HG03354 (cell line): ENCODE data around the gene WRAP73.

Source experiments
- ATAC-seq: cut with Tn5 transposase; IDR thresholded peaks from one replicate; pipeline ENCODE4 v1.9.1; 2021; ENCODE audit warnings: mild to moderate bottlenecking; ENCODE audit not compliant: unreplicated experiment, poor library complexity, severe bottlenecking

The WRAP73 gene

GRCh38 chr1:3683197-3683596 lies 33.3 kb upstream of the WRAP73 start:
- no peak for ATAC-seq

GRCh38 chr1:3681898-3682806 lies 32.2 kb upstream of the WRAP73 start:
- no peak for ATAC-seq

GRCh38 chr1:3681231-3681897 lies 31.5 kb upstream of the WRAP73 start:
- no peak for ATAC-seq

- no peak for ATAC-seq
These were observed 30.8 kb upstream of the WRAP73 start for GRCh38 chr1:3680488-3681230.

DNA sequence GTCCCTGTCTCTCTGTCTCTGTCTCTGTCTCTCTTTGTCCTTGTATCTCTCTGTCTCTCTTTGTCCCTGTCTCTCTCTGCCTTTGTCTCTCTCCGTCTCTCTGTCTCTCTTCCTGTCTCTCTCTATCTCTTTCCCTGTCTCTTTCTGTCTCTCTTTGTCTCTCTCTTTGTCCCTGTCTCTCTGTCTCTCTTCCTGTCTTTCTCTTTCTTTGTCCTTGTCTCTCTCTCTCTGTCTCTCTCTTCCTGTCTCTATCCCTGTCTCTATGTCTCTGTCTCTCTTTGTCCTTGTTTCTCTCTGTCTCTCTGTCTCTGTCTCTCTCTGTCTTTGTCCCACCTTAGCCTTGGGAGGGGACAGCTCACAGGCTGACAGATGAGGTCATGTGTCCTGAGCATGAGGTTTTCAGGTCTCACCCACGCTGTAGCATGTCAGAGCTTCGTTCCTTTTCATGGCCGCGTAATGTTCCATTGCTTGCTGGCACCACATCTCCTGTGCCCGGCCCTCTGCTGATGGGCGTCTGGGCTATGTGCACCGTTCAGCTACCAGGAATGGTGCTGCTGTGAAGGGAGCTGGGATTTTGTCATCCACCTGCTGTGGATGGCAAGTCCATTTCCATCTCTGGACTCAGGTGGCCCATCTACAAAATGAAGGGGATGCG lies 30.0 kb upstream of the WRAP73 start:
- no peak for ATAC-seq

GRCh38 chr1:3679098-3679555 lies 29.2 kb upstream of the WRAP73 start:
- ATAC-seq = no peak

DNA sequence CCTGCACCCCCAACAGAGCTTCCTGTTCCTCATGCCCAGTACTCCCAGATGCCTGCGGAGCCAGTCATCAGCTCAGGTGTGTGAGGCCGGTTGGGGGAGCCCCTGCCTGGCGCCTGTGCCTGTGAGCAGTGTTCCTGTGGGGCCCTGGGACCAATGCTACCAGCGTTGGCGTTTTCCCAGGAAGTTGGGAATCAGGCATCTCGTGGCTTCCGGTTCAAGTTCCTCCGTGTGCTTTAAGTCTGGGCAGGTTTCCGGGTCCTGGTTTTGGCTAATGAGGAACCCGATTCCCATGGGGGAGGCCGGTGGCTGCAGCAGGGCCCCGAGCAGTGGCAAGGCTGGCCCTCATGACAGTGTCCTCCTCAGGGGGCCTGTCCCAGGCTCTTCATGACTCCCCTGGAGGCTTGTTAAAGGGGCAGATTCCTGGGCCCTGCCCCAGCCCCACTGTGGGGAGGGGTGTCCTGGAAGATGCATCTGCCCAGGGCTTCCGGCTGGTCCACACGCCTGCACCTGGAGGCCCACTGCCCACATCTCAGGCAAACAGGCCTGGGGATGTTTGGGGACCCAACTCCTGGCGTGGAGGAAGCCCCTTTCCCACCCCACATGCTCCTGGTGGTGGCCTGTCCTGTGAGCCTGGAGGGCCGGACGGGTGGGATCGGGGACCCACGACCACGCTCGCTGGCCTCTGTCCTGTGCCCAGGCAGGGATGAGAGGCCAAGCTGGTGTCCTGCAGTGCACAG lies 28.6 kb upstream of the WRAP73 start:
- ATAC-seq = no peak

DNA sequence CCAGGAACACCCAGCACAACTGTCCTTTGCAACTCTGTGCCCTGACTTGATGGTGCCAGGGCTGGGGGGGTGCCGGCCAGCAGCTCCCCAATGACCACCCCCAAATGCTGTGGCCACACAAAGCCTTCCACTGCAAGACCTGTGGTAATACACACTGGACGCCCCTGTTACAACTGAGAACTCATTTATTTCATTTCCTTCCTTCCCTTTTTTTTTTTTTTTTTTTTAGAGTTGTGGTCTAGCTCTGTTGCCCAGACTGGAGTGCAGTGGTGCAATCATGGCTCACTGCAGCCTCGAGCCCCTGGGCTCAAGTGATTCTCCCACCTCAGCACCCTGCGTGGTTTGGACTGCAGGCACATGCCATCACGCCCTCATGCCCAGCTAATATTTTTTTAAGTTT lies 27.6 kb upstream of the WRAP73 start:
- peak; percentile 21 for ATAC-seq

DNA sequence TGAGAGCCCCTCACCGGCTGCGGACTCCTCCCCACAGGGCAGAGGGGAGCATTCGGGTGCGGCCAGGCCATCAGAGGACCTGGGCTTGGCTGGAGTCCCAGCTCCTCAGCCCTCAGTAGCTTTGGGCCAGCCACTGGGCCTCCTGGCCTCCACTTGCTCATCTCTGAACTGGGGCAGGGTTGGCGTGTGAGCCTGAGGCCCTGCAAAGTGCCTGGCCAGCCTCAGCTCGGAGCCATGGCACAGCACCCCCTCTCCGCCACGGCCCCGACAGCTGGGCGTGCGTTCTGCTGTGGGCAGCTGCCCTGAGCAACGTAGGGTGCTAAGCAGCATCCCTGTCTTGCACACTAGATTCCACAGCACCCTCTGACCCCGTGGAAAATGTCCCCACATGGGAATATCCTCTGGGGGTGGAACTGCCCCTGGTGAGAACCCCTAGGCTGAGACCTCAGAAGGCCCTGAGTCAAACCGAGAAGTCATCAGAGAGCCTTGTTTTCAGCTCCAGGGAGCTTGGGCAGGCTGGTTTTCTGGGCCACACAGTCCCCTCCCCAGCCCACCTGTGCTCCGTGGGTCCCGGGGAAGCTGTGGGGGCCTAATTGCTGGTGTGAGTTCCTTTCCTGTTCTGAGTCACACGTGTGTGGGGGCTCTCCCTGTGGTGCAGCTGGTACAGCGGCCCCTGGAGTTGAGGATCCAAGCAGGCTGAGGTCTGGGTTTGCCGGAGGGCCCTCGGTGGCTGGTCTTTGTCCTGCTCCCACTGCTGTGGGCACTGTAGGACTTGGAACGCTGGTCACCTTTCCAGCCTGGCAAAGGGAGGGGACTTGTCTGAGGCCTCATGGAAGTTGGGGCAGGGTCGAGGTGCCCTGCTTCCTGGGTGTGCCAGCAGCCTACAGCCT lies 26.9 kb upstream of the WRAP73 start:
- ATAC-seq = peak; percentile 74

DNA sequence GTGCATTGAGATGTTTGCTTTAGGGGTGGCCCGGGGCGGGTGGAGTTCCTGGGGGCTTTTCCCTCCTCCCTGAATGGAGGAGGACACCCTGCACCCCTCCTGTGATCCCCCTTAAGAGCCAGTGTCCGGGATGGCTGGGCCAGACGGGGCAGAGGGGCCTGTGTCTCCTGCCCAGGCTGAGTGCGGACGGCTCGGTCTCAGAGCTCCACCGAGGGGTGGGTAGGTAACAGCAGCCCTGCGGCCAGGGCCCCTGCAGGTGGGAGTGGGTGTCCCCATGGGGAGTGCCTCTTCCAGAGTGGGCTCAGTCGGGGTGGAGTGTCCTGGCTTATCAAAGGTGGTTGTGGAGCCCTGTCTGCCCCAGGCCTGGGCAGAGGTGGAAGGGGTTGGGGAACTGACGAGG lies 25.5 kb upstream of the WRAP73 start:
- ATAC-seq = no peak

DNA sequence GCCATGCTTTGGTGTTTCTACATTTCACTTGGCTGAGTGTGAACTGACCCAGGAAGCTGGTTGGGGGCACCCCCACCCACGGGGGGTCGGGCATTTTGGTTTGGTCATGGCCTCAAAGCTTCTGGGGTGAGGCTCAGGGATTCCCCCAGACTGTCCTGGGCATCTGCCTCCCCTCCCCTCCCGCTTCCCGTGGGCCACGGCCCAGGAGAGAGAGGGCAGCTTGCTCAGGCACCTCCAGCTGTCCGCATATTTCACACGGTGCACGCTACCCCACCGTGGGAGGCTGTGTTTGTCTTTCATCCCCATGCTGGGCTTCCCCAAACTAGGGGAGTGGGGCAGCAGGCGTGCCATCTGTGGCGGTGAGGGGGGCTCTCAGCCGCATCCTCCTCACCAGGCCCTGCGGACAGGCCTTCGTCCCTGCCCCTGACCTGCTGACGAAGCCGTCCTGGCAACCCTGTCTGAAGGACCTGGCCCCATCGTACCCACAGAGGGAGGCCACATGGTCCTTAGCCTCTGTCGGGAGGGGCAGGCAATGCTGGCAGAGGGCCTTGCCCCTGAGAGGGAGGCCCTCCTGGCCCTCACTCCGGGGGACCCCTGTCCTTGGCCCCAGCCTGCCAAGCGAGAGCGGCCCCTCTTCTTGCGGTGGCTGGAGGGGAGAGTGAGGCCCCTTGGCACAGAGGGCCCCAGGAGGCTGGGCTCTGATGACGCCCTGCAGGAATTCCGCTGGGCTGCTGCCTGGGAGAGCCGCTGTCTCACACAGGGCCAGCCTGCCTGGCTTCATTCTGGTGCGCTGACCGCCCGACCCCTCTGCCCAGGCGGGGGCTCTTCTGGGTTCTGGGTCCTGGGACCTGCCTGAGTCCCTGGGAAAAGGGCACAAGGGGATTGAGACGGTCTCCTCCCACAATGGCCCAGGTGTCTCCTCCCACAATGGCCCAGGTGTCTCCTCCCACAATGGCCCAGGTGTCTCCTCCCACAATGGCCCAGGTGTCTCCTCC lies 24.5 kb upstream of the WRAP73 start:
- ATAC-seq = peak; percentile 1

- ATAC-seq = peak; percentile 22
These were observed 23.6 kb upstream of the WRAP73 start for GRCh38 chr1:3673381-3674099.

- no peak for ATAC-seq
These were observed 23.1 kb upstream of the WRAP73 start for GRCh38 chr1:3672971-3673361.

DNA sequence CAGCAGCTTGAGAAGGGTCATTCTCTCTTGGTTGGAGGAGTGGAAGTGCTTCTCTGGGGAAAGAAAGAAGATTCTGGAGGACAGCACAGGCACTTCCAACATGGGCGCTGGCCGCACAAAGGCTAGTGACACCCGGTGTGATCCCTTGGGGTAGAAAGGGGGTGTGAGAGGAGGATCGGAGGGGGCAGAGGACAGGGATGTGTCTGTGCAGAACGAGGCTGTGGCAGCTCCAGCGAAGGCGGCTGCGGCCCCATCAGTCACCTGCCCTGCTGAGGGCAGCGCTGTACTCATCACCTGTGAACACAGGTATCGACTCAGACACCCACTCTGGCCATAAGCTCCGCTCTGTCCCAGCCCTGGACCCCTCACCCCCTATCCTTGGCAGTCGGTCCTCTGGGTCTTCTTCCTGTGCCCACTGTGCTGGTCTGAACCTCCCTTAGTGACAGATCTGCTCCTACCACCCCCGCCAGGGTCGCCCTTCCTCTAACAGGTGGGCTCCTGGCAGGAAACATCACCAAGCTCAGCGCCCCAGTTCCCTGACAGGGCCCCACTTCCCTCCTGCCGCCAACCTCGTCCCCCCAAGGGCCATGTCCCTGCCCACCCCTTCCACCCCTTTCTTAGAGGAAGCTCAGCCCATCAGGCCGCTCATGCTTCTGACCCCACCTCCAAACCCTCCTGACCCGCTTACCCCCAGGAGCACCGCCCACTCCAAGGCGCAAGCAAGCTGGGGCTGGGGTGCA lies 22.5 kb upstream of the WRAP73 start:
- no peak for ATAC-seq

- ATAC-seq = no peak
These were observed 21.7 kb upstream of the WRAP73 start for GRCh38 chr1:3671371-3672180.
